Measurements from ENCODE around the gene RXRA.

The RXRA gene

GRCh38 chr9:134348404-134349155 is 22.3 kb downstream of the RXRA start:
- no peak for DNase-seq
- TF ChIP-seq GATA1 (IDR thresholded peaks at IDR 0.05; ENCODE audit: low read depth, low read length) (no peak), POLR2A (IDR thresholded peaks at IDR 0.05; ENCODE audit: low read length) (no peak)

- TF ChIP-seq POLR2A (IDR thresholded peaks at IDR 0.05; ENCODE audit: low read length) (no peak), GATA1 (IDR thresholded peaks at IDR 0.05; ENCODE audit: low read depth, low read length) (no peak)
- no peak for DNase-seq
These were observed 23.7 kb downstream of the RXRA start for GRCh38 chr9:134349936-134350335.

- TF ChIP-seq POLR2A (IDR thresholded peaks at IDR 0.05; ENCODE audit: low read length) = no peak
- TF ChIP-seq GATA1 (IDR thresholded peaks at IDR 0.05; ENCODE audit: low read depth, low read length) = no peak
- DNase-seq = no peak
These were observed 24.2 kb downstream of the RXRA start for GRCh38 chr9:134350416-134350994.

- TF ChIP-seq POLR2A (IDR thresholded peaks at IDR 0.05; ENCODE audit: low read length) (no peak), GATA1 (IDR thresholded peaks at IDR 0.05; ENCODE audit: low read depth, low read length) (no peak)
- no peak for DNase-seq
These were observed 25.4 kb downstream of the RXRA start for GRCh38 chr9:134351606-134352176.

- TF ChIP-seq GATA1 (IDR thresholded peaks at IDR 0.05; ENCODE audit: low read depth, low read length) = no peak
- TF ChIP-seq POLR2A (IDR thresholded peaks at IDR 0.05; ENCODE audit: low read length) = no peak
- DNase-seq = no peak
These were observed 26.1 kb downstream of the RXRA start for GRCh38 chr9:134352247-134352933.

- TF ChIP-seq GATA1 (IDR thresholded peaks at IDR 0.05; ENCODE audit: low read depth, low read length) (no peak), POLR2A (IDR thresholded peaks at IDR 0.05; ENCODE audit: low read length) (no peak)
- DNase-seq = no peak
These were observed 27.3 kb downstream of the RXRA start for GRCh38 chr9:134353539-134353938.

GRCh38 chr9:134355158-134355557 is 28.9 kb downstream of the RXRA start:
- TF ChIP-seq GATA1 (IDR thresholded peaks at IDR 0.05; ENCODE audit: low read depth, low read length) (no peak), POLR2A (IDR thresholded peaks at IDR 0.05; ENCODE audit: low read length) (no peak)
- DNase-seq = no peak

- no peak for DNase-seq
- TF ChIP-seq POLR2A (IDR thresholded peaks at IDR 0.05; ENCODE audit: low read length) (no peak), GATA1 (IDR thresholded peaks at IDR 0.05; ENCODE audit: low read depth, low read length) (no peak)
These were observed 29.5 kb downstream of the RXRA start for GRCh38 chr9:134355561-134356279.

- no peak for TF ChIP-seq POLR2A (IDR thresholded peaks at IDR 0.05; ENCODE audit: low read length)
- TF ChIP-seq GATA1 (IDR thresholded peaks at IDR 0.05; ENCODE audit: low read depth, low read length) = peak; percentile 71
- peak; percentile 92 to 95 for DNase-seq
These were observed 30.5 kb downstream of the RXRA start for GRCh38 chr9:134356496-134357470.

GRCh38 chr9:134357631-134358025 is 31.4 kb downstream of the RXRA start:
- no peak for TF ChIP-seq POLR2A (IDR thresholded peaks at IDR 0.05; ENCODE audit: low read length)
- no peak for TF ChIP-seq GATA1 (IDR thresholded peaks at IDR 0.05; ENCODE audit: low read depth, low read length)
- no peak for DNase-seq

- DNase-seq = no peak
- TF ChIP-seq POLR2A (IDR thresholded peaks at IDR 0.05; ENCODE audit: low read length) (no peak), GATA1 (IDR thresholded peaks at IDR 0.05; ENCODE audit: low read depth, low read length) (no peak)
These were observed 31.9 kb downstream of the RXRA start for GRCh38 chr9:134358026-134358661.

- DNase-seq = peak; percentile 74 to 79
- TF ChIP-seq POLR2A (IDR thresholded peaks at IDR 0.05; ENCODE audit: low read length) = no peak
- no peak for TF ChIP-seq GATA1 (IDR thresholded peaks at IDR 0.05; ENCODE audit: low read depth, low read length)
These were observed 32.5 kb downstream of the RXRA start for GRCh38 chr9:134358662-134359319.
